ENCODE results near the gene STPG1. TPM values are rescaled to one million over a fixed set of nuclear protein-coding genes. Genes with fewer than 3 reads are reported as not detected.

STPG1 gene
- total and polyA plus RNA-seq, 2 of the 13 experiments (the other 11 are each of a cell fraction or from before 2014, with no cell fraction given), result 3.4 to 4.3 TPM

DNA sequence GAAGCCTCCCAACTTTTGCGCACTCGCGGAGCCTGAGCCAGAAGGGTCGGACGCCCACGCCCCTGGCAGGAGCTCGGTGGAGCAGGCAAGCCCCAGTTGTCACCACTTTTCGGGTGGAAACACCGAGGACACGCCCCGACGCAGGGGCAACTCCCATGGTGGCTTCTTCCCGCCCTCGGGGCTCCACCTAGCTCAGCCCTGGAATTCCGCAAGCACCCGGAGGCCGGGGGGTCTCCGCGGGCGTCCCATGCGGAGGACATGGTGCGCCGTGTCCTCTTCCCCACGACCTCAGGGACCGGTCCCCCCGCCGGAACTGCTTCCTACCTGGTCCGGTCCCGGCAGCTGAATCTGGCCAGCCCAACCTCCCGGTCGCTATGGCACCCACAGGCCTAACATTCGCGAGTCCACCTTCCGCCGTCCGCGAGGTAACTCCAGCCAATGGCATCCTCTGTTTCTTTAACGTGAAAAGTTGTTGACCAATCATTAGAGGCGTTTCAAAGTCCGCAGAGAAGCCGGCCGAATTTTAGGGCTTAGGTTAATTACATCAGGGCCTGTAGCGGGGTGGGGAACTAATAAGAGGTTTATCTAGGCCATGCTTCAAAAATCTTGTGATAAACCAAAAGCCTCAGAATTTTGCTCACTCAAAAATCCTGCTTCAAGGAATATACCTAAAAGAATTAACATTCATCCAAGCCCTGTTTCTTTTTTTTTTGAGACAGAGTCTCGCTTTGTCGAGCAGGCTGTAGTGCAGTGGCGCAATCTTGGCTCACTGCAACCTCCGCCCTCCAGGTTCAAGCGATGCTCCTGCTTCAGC is at the start of gene STPG1 (continued):
- TF ChIP-seq HDAC2 (CRISPR knock-in tag; IDR thresholded peaks at IDR 0.05) (no peak), ZNF101 (CRISPR knock-in tag; IDR thresholded peaks at IDR 0.05; ENCODE audit: borderline replicate concordance, low read depth) (no peak), ZFX (CRISPR knock-in tag; IDR thresholded peaks at IDR 0.05; ENCODE audit: low read depth) (peak; percentile 85), GABPB1 (CRISPR knock-in tag; IDR thresholded peaks at IDR 0.05) (peak; percentile 87), MBD4 (IDR thresholded peaks at IDR 0.05; ENCODE audit: borderline replicate concordance, low read length) (no peak), KLF11 (CRISPR knock-in tag; IDR thresholded peaks at IDR 0.05) (no peak), ATF2 (CRISPR knock-in tag; IDR thresholded peaks at IDR 0.05) (peak; percentile 17; the same call in 1 of the 2 replicates), SOX6 (IDR thresholded peaks at IDR 0.05) (no peak), SOX6 (CRISPR knock-in tag; IDR thresholded peaks at IDR 0.05) (peak; percentile 36; the same call in 1 of the 2 replicates), TRIM24 (CRISPR knock-in tag; IDR thresholded peaks at IDR 0.05) (no peak), IRF9 (CRISPR knock-in tag; IDR thresholded peaks at IDR 0.05; ENCODE audit: borderline replicate concordance) (peak; percentile 55; the same call in 1 of the 2 replicates), TEAD2 (CRISPR knock-in tag; IDR thresholded peaks at IDR 0.05) (no peak), ZNF296 (CRISPR knock-in tag; conservative IDR thresholded peaks at IDR 0.05) (no peak), EED (CRISPR knock-in tag; IDR thresholded peaks at IDR 0.05) (peak; percentile 39; the same call in 1 of the 2 replicates), FOXO1 (CRISPR knock-in tag; IDR thresholded peaks at IDR 0.05) (peak; percentile 30; the same call in 1 of the 2 replicates), ZSCAN29 (CRISPR knock-in tag; conservative IDR thresholded peaks at IDR 0.05) (no peak), SALL2 (CRISPR knock-in tag; IDR thresholded peaks at IDR 0.05) (peak; percentile 68; the same call in 1 of the 2 replicates), ZNF747 (CRISPR knock-in tag; IDR thresholded peaks at IDR 0.05; ENCODE audit: borderline replicate concordance) (peak; percentile 71; the same call in 1 of the 2 replicates), ZUFSP (CRISPR knock-in tag; IDR thresholded peaks at IDR 0.05; ENCODE audit: borderline replicate concordance) (no peak), SRF (IDR thresholded peaks at IDR 0.05; ENCODE audit: low read depth, low read length) (no peak), IKZF1 (IDR thresholded peaks at IDR 0.05) (no peak), HES4 (CRISPR knock-in tag; IDR thresholded peaks at IDR 0.05; ENCODE audit: borderline replicate concordance) (peak; percentile 74; the same call in 1 of the 2 replicates)
- TF ChIP-seq, protein P1, sequence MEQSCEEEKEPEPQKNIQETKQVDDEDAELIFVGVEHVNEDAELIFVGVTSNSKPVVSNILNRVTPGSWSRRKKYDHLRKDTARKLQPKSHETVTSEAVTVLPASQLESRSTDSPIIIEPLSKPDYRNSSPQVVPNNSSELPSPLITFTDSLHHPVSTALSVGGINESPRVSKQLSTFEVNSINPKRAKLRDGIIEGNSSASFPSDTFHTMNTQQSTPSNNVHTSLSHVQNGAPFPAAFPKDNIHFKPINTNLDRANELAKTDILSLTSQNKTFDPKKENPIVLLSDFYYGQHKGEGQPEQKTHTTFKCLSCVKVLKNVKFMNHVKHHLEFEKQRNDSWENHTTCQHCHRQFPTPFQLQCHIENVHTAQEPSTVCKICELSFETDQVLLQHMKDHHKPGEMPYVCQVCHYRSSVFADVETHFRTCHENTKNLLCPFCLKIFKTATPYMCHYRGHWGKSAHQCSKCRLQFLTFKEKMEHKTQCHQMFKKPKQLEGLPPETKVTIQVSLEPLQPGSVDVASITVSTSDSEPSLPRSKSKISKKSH (CRISPR knock-in tag; IDR thresholded peaks at IDR 0.05; ENCODE audit: borderline replicate concordance), result no peak
- TF ChIP-seq, protein P2, sequence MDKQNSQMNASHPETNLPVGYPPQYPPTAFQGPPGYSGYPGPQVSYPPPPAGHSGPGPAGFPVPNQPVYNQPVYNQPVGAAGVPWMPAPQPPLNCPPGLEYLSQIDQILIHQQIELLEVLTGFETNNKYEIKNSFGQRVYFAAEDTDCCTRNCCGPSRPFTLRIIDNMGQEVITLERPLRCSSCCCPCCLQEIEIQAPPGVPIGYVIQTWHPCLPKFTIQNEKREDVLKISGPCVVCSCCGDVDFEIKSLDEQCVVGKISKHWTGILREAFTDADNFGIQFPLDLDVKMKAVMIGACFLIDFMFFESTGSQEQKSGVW (CRISPR knock-in tag; IDR thresholded peaks at IDR 0.05; ENCODE audit: borderline replicate concordance), result no peak

Data from HepG2 (cell line).